Hepatocyte (in vitro differentiated cells): Measurements from ENCODE around the gene NEDD4L. TPM values are rescaled to one million over a fixed set of nuclear protein-coding genes. Genes with fewer than 3 reads are reported as not detected.
A peak's percentile ranks its signal among the peaks of the same experiment; 100 is the strongest.

Experiments
- DNase-seq: peaks from one replicate; pipeline ENCODE4 v3.0.0-alpha.2; 2016; ENCODE audit warnings: low spot score
- H2AFZ ChIP-seq: fragments of 200-600 bp; sonication (generic); 2 replicates; pipeline ENCODE4 v1.6.0; 2016; ENCODE audit warnings: antibody characterized with exemption, mild to moderate bottlenecking
- H3K27ac ChIP-seq: fragments of 200-600 bp; sonication (generic); 2 replicates; pipeline ENCODE4 v1.5.1; 2016; ENCODE audit warnings: mild to moderate bottlenecking
- H3K27me3 ChIP-seq: fragments of 200-600 bp; sonication (generic); 2 replicates; pipeline ENCODE4 v1.6.1; 2016
- H3K36me3 ChIP-seq: fragments of 200-600 bp; sonication (generic); replicated peaks from 2 replicates; pipeline ENCODE4 v1.5.1; 2016; ENCODE audit warnings: low read depth; ENCODE audit not compliant: insufficient read depth
- H3K4me1 ChIP-seq: fragments of 200-600 bp; sonication (generic); 2 replicates; pipeline ENCODE4 v1.5.1; 2016; ENCODE audit warnings: mild to moderate bottlenecking, moderate library complexity; ENCODE audit not compliant: insufficient read depth
- H3K4me2 ChIP-seq: fragments of 200-600 bp; sonication (generic); 2 replicates; pipeline ENCODE4 v1.6.0; 2016
- H3K4me3 ChIP-seq: fragments of 200-600 bp; sonication (generic); 2 replicates; pipeline ENCODE4 v1.5.1; 2016; ENCODE audit warnings: mild to moderate bottlenecking
- H3K79me2 ChIP-seq: fragments of 200-600 bp; sonication (generic); 2 replicates; pipeline ENCODE4 v1.6.0; 2017; ENCODE audit warnings: mild to moderate bottlenecking
- H3K9me2 ChIP-seq: fragments of 200-600 bp; sonication (generic); replicated peaks from 2 replicates; pipeline ENCODE4 v1.6.0; 2017; ENCODE audit warnings: mild to moderate bottlenecking; ENCODE audit not compliant: insufficient read depth
- H3K9me3 ChIP-seq: fragments of 200-600 bp; sonication (generic); 2 replicates; pipeline ENCODE4 v1.5.1; 2016; ENCODE audit warnings: low read depth, mild to moderate bottlenecking
- H4K20me1 ChIP-seq: fragments of 200-600 bp; sonication (generic); 2 replicates; pipeline ENCODE4 v1.6.0; 2016; ENCODE audit warnings: mild to moderate bottlenecking; ENCODE audit not compliant: insufficient read depth, poor library complexity, severe bottlenecking
- CTCF ChIP-seq: fragments of 200-600 bp; sonication (generic); IDR thresholded peaks from 2 replicates; pipeline ENCODE4 v1.5.1; 2016; ENCODE audit warnings: antibody characterized with exemption, mild to moderate bottlenecking; ENCODE audit not compliant: poor library complexity
- EZH2 ChIP-seq: fragments of 200-600 bp; sonication (generic); IDR thresholded peaks from 2 replicates; pipeline ENCODE4 v1.6.1; 2016; ENCODE audit warnings: antibody characterized with exemption, mild to moderate bottlenecking, borderline replicate concordance
- EZH2phosphoT487 ChIP-seq: fragments of 200-600 bp; sonication (generic); IDR thresholded peaks from one replicate; pipeline ENCODE4 v1.6.1; 2018; ENCODE audit warnings: antibody characterized with exemption, mild to moderate bottlenecking, low read depth, moderate library complexity; ENCODE audit not compliant: unreplicated experiment, severe bottlenecking
- WGBS: methylation state at CpG from one replicate; pipeline ENCODE4 v1.1.6; 2016; ENCODE audit warnings: low lambda C conversion rate; ENCODE audit errors: missing lambda C conversion rate; 5-methylcytosine and 5-hydroxymethylcytosine counted together
- polyA plus RNA-seq: library from polyadenylated mRNA; unstranded; fragments of >200 nt; fragmentation: Nextera tagmentation; extraction: Ambion mirVana; gene quantifications from 2 replicates; pipeline ENCODE4 v1.2.1, GENCODE V29; 2016
- total RNA-seq: library from RNA; depleted of rRNA; stranded (reverse); fragments of >200 nt; gene quantifications from 2 replicates; pipeline ENCODE4 v1.2.3, GENCODE V29; 2014

The NEDD4L gene
- total and polyA plus RNA-seq, 2 experiments from 2014 or later, result 104 to 140 TPM

- Histone ChIP-seq H3K27ac (peak overlapping the region; percentile 63), H4K20me1 (no peaks in the 10 kb centered on the region), H3K4me1 (peaks cover 28% of the 10 kb centered on the region), H3K9me2 (no peaks in the 10 kb centered on the region), H3K4me3 (no peak overlapping the region), H2AFZ (no peak overlapping the region), H3K9me3 (no peaks in the 10 kb centered on the region), H3K4me2 (peak overlapping the region; percentile 76), H3K27me3 (no peaks in the 10 kb centered on the region), H3K36me3 (no peaks in the 10 kb centered on the region), H3K79me2 (peaks cover 91% of the 10 kb centered on the region)
- TF ChIP-seq EZH2, result no peak
- no peak for TF ChIP-seq EZH2phosphoT487
- TF ChIP-seq CTCF, result peak; percentile 50
- peak; percentile 73 for DNase-seq
- WGBS, result 45% methylated on average over 8 of the region's 8 CpGs
These were observed 150.0 kb downstream of the NEDD4L start for GRCh38 chr18:58194028-58194427.

GRCh38 chr18:58195278-58195765, 151.3 kb downstream of the NEDD4L start:
- peak; percentile 74 for DNase-seq
- Histone ChIP-seq H4K20me1 (no peaks in the 10 kb centered on the region), H3K4me2 (peak overlapping the region; percentile 76), H3K27ac (peak overlapping the region; percentile 63), H3K4me1 (peaks cover 24% of the 10 kb centered on the region), H3K4me3 (peak overlapping the region; percentile 7), H3K36me3 (no peaks in the 10 kb centered on the region), H3K9me2 (no peaks in the 10 kb centered on the region), H2AFZ (peak overlapping the region; percentile 3), H3K79me2 (peaks cover 91% of the 10 kb centered on the region), H3K27me3 (no peaks in the 10 kb centered on the region), H3K9me3 (no peaks in the 10 kb centered on the region)
- TF ChIP-seq EZH2phosphoT487 (no peak), CTCF (no peak), EZH2 (no peak)
- 6% methylated on average over 25 of the region's 25 CpGs for WGBS

- WGBS, result 50% methylated on average over 3 of the region's 3 CpGs
- Histone ChIP-seq H4K20me1 (no peaks in the 10 kb centered on the region), H3K9me2 (no peaks in the 10 kb centered on the region), H3K27ac (peak overlapping the region; percentile 63), H3K79me2 (peaks cover 91% of the 10 kb centered on the region), H3K4me3 (no peak overlapping the region), H3K9me3 (no peaks in the 10 kb centered on the region), H3K4me2 (peak overlapping the region; percentile 76), H3K27me3 (no peaks in the 10 kb centered on the region), H2AFZ (no peak overlapping the region), H3K4me1 (peaks cover 22% of the 10 kb centered on the region), H3K36me3 (no peaks in the 10 kb centered on the region)
- no peak for DNase-seq
- no peak for TF ChIP-seq EZH2phosphoT487
- no peak for TF ChIP-seq CTCF
- no peak for TF ChIP-seq EZH2
These were observed 152.1 kb downstream of the NEDD4L start for GRCh38 chr18:58196164-58196563.
